HepG2 (cell line): ENCODE results near the gene PROCR. TPM values are rescaled to one million over a fixed set of nuclear protein-coding genes. Genes with fewer than 3 reads are reported as not detected.

ENCODE experiments used
- ARID2 ChIP-seq: sonication (generic); formaldehyde crosslinking; IDR thresholded peaks from 2 replicates; pipeline ENCODE4 v1.8.1; 2022; ENCODE audit warnings: mild to moderate bottlenecking, missing genetic modification reagents, borderline replicate concordance
- ATAD3A ChIP-seq: sonication (generic); formaldehyde crosslinking; IDR thresholded peaks from 2 replicates; pipeline ENCODE4 v1.4.0; 2020; ENCODE audit warnings: missing genetic modification reagents
- ATRX ChIP-seq: sonication (generic); formaldehyde crosslinking; IDR thresholded peaks from 2 replicates; pipeline ENCODE4 v1.4.0; 2020; ENCODE audit warnings: missing genetic modification reagents, borderline replicate concordance
- CEBPB ChIP-seq: IDR thresholded peaks from 2 replicates; pipeline ENCODE4 v1.6.1; 2011; ENCODE audit warnings: low read depth, low read length, improper control_type of control experiment, borderline replicate concordance
- DDIT3 ChIP-seq: sonication (generic); formaldehyde crosslinking; IDR thresholded peaks from 2 replicates; pipeline ENCODE4 v1.4.0; 2020; ENCODE audit warnings: mild to moderate bottlenecking, missing genetic modification reagents
- FOXO1 ChIP-seq: sonication (generic); formaldehyde crosslinking; IDR thresholded peaks from 2 replicates; pipeline ENCODE4 v1.4.0; 2020; ENCODE audit warnings: missing genetic modification reagents
- HCFC1 ChIP-seq: fragments of 150-350 bp; IDR thresholded peaks from 2 replicates; pipeline ENCODE4 v1.6.1; 2014; ENCODE audit warnings: low read depth, low read length
- HDAC1 ChIP-seq: sonication (generic); formaldehyde crosslinking; IDR thresholded peaks from 2 replicates; pipeline ENCODE4 v1.5.1; 2020; ENCODE audit warnings: mild to moderate bottlenecking, missing genetic modification reagents
- HIVEP1 ChIP-seq: sonication (generic); formaldehyde crosslinking; IDR thresholded peaks from 2 replicates; pipeline ENCODE4 v1.4.0; 2020; ENCODE audit warnings: mild to moderate bottlenecking, missing genetic modification reagents
- HOXA3 ChIP-seq: sonication (generic); formaldehyde crosslinking; IDR thresholded peaks from 2 replicates; pipeline ENCODE4 v1.5.0; 2020; ENCODE audit warnings: missing genetic modification reagents
- JDP2 ChIP-seq: sonication (generic); formaldehyde crosslinking; IDR thresholded peaks from 2 replicates; pipeline ENCODE4 v1.8.1; 2022; ENCODE audit warnings: missing genetic modification reagents, borderline replicate concordance
- KDM3A ChIP-seq: IDR thresholded peaks from 2 replicates; pipeline ENCODE4 v1.6.1; 2018; ENCODE audit warnings: low read depth, missing compliant biosample characterization
- MATR3 ChIP-seq: sonication (generic); formaldehyde crosslinking; IDR thresholded peaks from 2 replicates; pipeline ENCODE4 v1.4.0; 2020; ENCODE audit warnings: missing genetic modification reagents
- MED8 ChIP-seq: sonication (generic); formaldehyde crosslinking; IDR thresholded peaks from 2 replicates; pipeline ENCODE4 v1.8.1; 2023; ENCODE audit warnings: mild to moderate bottlenecking, missing genetic modification reagents; ENCODE audit not compliant: insufficient replicate concordance
- NFE2 ChIP-seq: sonication (generic); formaldehyde crosslinking; IDR thresholded peaks from 2 replicates; pipeline ENCODE4 v1.4.0; 2020; ENCODE audit warnings: missing genetic modification reagents
- REXO4 ChIP-seq: sonication (generic); formaldehyde crosslinking; IDR thresholded peaks from 2 replicates; pipeline ENCODE4 v1.8.0; 2022; ENCODE audit warnings: missing genetic modification reagents, mild to moderate bottlenecking, borderline replicate concordance
- SMARCC2 ChIP-seq: fragments of 450-650 bp; IDR thresholded peaks from 2 replicates; pipeline ENCODE4 v1.6.1; 2017; ENCODE audit warnings: antibody characterized with exemption, mild to moderate bottlenecking
- SRY ChIP-seq: sonication (generic); formaldehyde crosslinking; IDR thresholded peaks from 2 replicates; pipeline ENCODE4 v1.8.0; 2022; ENCODE audit warnings: mild to moderate bottlenecking, missing genetic modification reagents
- SSRP1 ChIP-seq: IDR thresholded peaks from 2 replicates; pipeline ENCODE4 v1.6.1; 2016; ENCODE audit warnings: control low read depth
- TEF ChIP-seq: sonication (generic); formaldehyde crosslinking; IDR thresholded peaks from 2 replicates; pipeline ENCODE4 v1.5.0; 2020; ENCODE audit warnings: missing genetic modification reagents
- TFDP1 ChIP-seq: IDR thresholded peaks from 2 replicates; pipeline ENCODE4 v1.6.1; 2016; ENCODE audit warnings: missing compliant biosample characterization, missing genetic modification reagents, borderline replicate concordance
- ZC3H4 ChIP-seq: sonication (generic); formaldehyde crosslinking; IDR thresholded peaks from 2 replicates; pipeline ENCODE4 v1.4.0; 2020; ENCODE audit warnings: missing genetic modification reagents, borderline replicate concordance
- ZFP36L1 ChIP-seq: sonication (generic); formaldehyde crosslinking; IDR thresholded peaks from 2 replicates; pipeline ENCODE4 v1.8.0; 2022; ENCODE audit warnings: mild to moderate bottlenecking, missing genetic modification reagents, moderate library complexity
- ZNF143 ChIP-seq: sonication (generic); formaldehyde crosslinking; IDR thresholded peaks from 2 replicates; pipeline ENCODE4 v1.4.0; 2020; ENCODE audit warnings: missing genetic modification reagents
- ZNF180 ChIP-seq: sonication (generic); formaldehyde crosslinking; IDR thresholded peaks from 2 replicates; pipeline ENCODE4 v1.4.0; 2020; ENCODE audit warnings: low read depth, missing genetic modification reagents, borderline replicate concordance
- ZNF235 ChIP-seq: sonication (generic); formaldehyde crosslinking; IDR thresholded peaks from 2 replicates; pipeline ENCODE4 v1.8.1; 2023; ENCODE audit warnings: mild to moderate bottlenecking, missing genetic modification reagents, borderline replicate concordance
- ZNF296 ChIP-seq: sonication (generic); formaldehyde crosslinking; conservative IDR thresholded peaks from 2 replicates; pipeline ENCODE4 v1.5.0; 2020; ENCODE audit warnings: mild to moderate bottlenecking, missing genetic modification reagents
- ZNF33B ChIP-seq: sonication (generic); formaldehyde crosslinking; IDR thresholded peaks from 2 replicates; pipeline ENCODE4 v1.5.1; 2020; ENCODE audit warnings: mild to moderate bottlenecking, missing genetic modification reagents
- ZNF367 ChIP-seq: sonication (generic); formaldehyde crosslinking; IDR thresholded peaks from 2 replicates; pipeline ENCODE4 v1.4.0; 2020; ENCODE audit warnings: missing genetic modification reagents, borderline replicate concordance
- ZNF556 ChIP-seq: sonication (generic); formaldehyde crosslinking; IDR thresholded peaks from 2 replicates; pipeline ENCODE4 v1.4.0; 2020; ENCODE audit warnings: mild to moderate bottlenecking, missing genetic modification reagents, borderline replicate concordance
- ZNF644 ChIP-seq: IDR thresholded peaks from 2 replicates; pipeline ENCODE4 v1.6.1; 2016; ENCODE audit warnings: low read depth
- ZNF678 ChIP-seq: sonication (generic); formaldehyde crosslinking; IDR thresholded peaks from 2 replicates; pipeline ENCODE4 v1.4.0; 2020; ENCODE audit warnings: mild to moderate bottlenecking, missing genetic modification reagents
- ZNF775 ChIP-seq: sonication (generic); formaldehyde crosslinking; IDR thresholded peaks from 2 replicates; pipeline ENCODE4 v1.4.0; 2020; ENCODE audit warnings: missing genetic modification reagents, mild to moderate bottlenecking, moderate library complexity, borderline replicate concordance
- polyA plus RNA-seq, 8 experiments: library from polyadenylated mRNA; depleted of rRNA in 3 of 8; stranded (reverse) in 7 of 8; unstranded in 1 of 8; fragments of >200 nt; fragmentation: Illumina TruSeq in 4 of 8; extraction: Trizol in 4 of 8; gene quantifications; 2 replicates each; pipeline versions ENCODE4 v1.2.1 to v1.2.3, GENCODE V29; 2011 to 2016; ENCODE audit warnings: low read depth in 4 of 8, missing spikeins in 1 of 8, mixed read lengths in 1 of 8; ENCODE audit not compliant: insufficient read depth in 1 of 8
- total RNA-seq, 5 experiments: library from RNA; depleted of rRNA; stranded (reverse); fragments of >200 nt; fragmentation: Illumina TruSeq; extraction: Trizol; gene quantifications; 2 replicates each; pipeline ENCODE4 v1.2.3, GENCODE V29; 2016; ENCODE audit warnings: low read depth in 1 of 5

Gene PROCR
- total and polyA plus RNA-seq, 2 of the 13 experiments (the other 11 are each of a cell fraction or from before 2014, with no cell fraction given), result 1.4 to 1.7 TPM

- TF ChIP-seq ARID2 (CRISPR knock-in tag) (no peak), ZNF556 (CRISPR knock-in tag) (no peak), HOXA3 (CRISPR knock-in tag) (no peak), SRY (no peak), DDIT3 (CRISPR knock-in tag) (no peak), TFDP1 (no peak), ZNF678 (CRISPR knock-in tag) (peak; percentile 6; the same call in 1 of the 2 replicates), KDM3A (CRISPR knock-in tag) (no peak), FOXO1 (CRISPR knock-in tag) (no peak), HIVEP1 (CRISPR knock-in tag) (no peak), ZFP36L1 (no peak), ZNF143 (CRISPR knock-in tag) (no peak), ZNF235 (CRISPR knock-in tag) (0 out of 2 replicates have a peak, but pooled peaks have one; percentile 17), ZNF296 (CRISPR knock-in tag) (no peak), SMARCC2 (no peak), CEBPB (no peak), ZNF180 (no peak), TEF (no peak), ZNF367 (no peak), NFE2 (no peak), MATR3 (CRISPR knock-in tag) (no peak), ATAD3A (CRISPR knock-in tag) (no peak; the same call in 1 of the 2 replicates), JDP2 (CRISPR knock-in tag) (no peak), HDAC1 (CRISPR knock-in tag) (no peak), ATRX (no peak), HCFC1 (no peak), REXO4 (CRISPR knock-in tag) (no peak), ZNF775 (no peak), MED8 (CRISPR knock-in tag) (no peak), ZNF644 (CRISPR knock-in tag) (no peak), ZNF33B (CRISPR knock-in tag) (no peak; the same call in 1 of the 2 replicates), ZC3H4 (CRISPR knock-in tag) (no peak), SSRP1 (no peak)
Measured at GRCh38 chr20:35146299-35146919, 25.5 kb upstream of the PROCR start (continued).
